Gastroesophageal sphincter (tissue), 3 donors: ENCODE data around the gene RPL37A.

ENCODE experiments used
- CTCF ChIP-seq, 4 experiments: fragments of 200-600 bp in 2 of 4; fragments of 450-650 bp in 2 of 4; sonication (generic) in 1 of 4; IDR thresholded peaks; one replicate each; pipeline ENCODE4 v1.5.1; 2017 to 2019; ENCODE audit warnings: antibody characterized with exemption in 4 of 4, mild to moderate bottlenecking in 2 of 4, moderate library complexity in 2 of 4
- EP300 ChIP-seq: sonication (generic); formaldehyde crosslinking; IDR thresholded peaks from one replicate; pipeline ENCODE4 v1.6.1; 2017; ENCODE audit warnings: antibody characterized with exemption, mild to moderate bottlenecking
- POLR2A ChIP-seq, 2 donors: fragments of 450-650 bp; IDR thresholded peaks; one replicate each; pipeline ENCODE4 v1.6.1; 2017; ENCODE audit warnings: antibody characterized with exemption in 2 of 2, mild to moderate bottlenecking in 2 of 2, moderate library complexity in 1 of 2
- POLR2AphosphoS5 ChIP-seq: sonication (generic); formaldehyde crosslinking; IDR thresholded peaks from one replicate; pipeline ENCODE4 v1.6.1; 2017; ENCODE audit warnings: antibody characterized with exemption

- TF ChIP-seq CTCF (IDR thresholded peaks at IDR 0.05) (no peak), POLR2A (IDR thresholded peaks at IDR 0.05) (no peak), POLR2AphosphoS5 (no peak), EP300 (no peak)
These were observed 21.5 kb downstream of the RPL37A start for GRCh38 chr2:216520112-216520511.
